ENCODE results near the gene LCN15.

LCN15 gene

DNA sequence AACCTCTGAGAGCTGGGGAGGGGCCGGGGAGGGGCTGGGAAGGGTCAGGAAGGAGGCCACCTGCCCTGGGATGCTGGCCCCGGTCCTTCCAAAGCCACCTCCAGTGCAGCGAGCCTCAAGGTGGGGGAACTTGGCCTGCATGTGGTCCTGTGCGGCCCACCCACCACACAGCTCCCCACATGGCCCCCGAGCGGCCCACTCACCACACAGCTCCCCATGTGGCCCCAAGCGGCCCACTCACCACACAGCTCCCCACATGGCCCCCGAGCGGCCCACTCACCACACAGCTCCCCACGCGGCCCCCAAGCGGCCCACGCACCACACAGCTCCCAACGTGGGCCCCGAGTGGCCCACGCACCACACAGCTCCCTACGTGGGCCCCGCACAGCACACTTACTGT is 19.5 kb downstream of the LCN15 start:
- H3K36me3 ChIP-seq (ENCODE audit: control insufficient read depth, insufficient read depth, low read length) = no peaks in the 10 kb centered on the region
- no peak overlapping the region for H3K9ac ChIP-seq (ENCODE audit: low read length)
- peaks cover 3% of the 10 kb centered on the region; the same call in 1 of the 2 replicates for H3K4me1 ChIP-seq (ENCODE audit: control insufficient read depth, insufficient read depth, low read length)
- no peak overlapping the region for H3K27ac ChIP-seq (ENCODE audit: low read depth, low read length)
- H3K27me3 ChIP-seq (ENCODE audit: control insufficient read depth, insufficient read depth, low read length) = no peaks in the 10 kb centered on the region; the same call in 1 of the 2 replicates
- H3K9me3 ChIP-seq (ENCODE audit: control insufficient read depth, insufficient read depth, low read depth, low read length) = no peaks in the 10 kb centered on the region
- H3K4me3 ChIP-seq (ENCODE audit: low read depth, low read length) = no peak overlapping the region

DNA sequence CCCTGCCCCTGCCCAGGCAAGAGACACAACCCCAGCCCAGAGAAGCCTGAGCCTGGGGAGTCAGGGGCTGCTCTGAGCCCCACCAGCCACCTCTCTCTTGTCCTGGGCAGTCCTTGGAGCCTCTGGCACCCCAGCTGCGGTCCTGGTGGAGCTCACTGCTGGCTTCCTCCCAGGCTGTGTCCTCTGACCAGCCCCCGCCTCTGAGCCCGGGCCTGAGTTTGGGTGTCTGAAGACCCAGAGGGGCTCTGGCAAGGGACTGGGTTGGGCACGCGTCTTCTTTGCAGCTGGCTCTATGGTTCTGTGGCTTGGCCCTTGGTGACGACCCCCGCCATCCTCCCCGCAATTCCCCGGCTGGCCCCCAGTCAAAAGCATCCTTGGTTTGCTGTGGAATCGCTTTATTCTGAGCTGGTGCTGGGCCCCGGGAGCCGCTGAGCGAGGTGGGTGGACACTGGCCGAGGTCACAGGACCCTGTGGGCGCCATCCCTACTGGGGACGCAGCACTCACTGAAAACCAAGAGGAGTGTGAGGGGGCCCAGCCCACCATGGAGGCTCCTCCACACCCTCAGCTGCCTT is 20.6 kb downstream of the LCN15 start:
- no peak overlapping the region for H3K9ac ChIP-seq (ENCODE audit: low read length)
- peaks cover 3% of the 10 kb centered on the region; the same call in 1 of the 2 replicates for H3K4me1 ChIP-seq (ENCODE audit: control insufficient read depth, insufficient read depth, low read length)
- no peak overlapping the region for H3K27ac ChIP-seq (ENCODE audit: low read depth, low read length)
- no peaks in the 10 kb centered on the region for H3K36me3 ChIP-seq (ENCODE audit: control insufficient read depth, insufficient read depth, low read length)
- no peaks in the 10 kb centered on the region; the same call in 1 of the 2 replicates for H3K27me3 ChIP-seq (ENCODE audit: control insufficient read depth, insufficient read depth, low read length)
- no peaks in the 10 kb centered on the region for H3K9me3 ChIP-seq (ENCODE audit: control insufficient read depth, insufficient read depth, low read depth, low read length)
- no peak overlapping the region for H3K4me3 ChIP-seq (ENCODE audit: low read depth, low read length)

DNA sequence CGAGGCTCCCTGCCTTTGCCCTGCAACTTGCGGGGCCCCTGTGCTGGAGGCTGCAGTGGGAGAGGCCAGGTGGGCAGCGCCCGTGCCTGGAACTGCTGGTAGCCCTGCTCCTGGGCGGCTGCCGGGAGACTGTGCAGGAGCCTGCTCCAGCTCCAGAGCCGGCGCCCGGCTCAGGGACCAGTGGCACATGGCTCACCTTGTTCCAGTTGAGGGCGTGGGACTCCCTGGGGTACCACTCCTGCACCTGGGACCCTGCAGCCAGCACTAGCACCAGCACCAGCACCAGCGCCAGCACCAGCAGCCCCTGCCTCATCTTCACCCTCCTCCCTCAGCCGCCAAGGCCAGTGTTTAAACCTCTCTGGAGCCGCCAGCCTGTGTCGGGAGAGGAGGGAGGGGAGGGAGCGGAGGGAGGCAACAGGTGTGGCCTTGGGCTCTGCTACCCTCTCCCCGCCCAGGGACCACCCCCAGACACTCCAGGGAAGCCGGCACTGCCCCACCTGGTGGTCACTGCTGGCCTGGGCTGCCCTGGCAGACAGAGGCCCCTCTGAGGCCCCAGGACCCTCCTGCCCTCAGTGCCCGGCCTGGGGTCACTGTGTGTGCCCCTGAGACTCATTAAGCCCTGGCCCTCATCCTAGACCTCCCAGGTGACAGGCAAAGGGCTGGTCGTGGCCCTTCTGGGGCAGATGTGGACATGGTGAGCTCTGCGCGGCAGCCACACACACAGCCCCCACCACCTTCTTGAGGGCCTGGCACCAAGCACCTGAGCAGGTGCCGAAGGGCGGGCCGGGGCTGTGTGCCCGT is 21.5 kb downstream of the LCN15 start, which contains the start of gene LCN10:
Gene LCN10, minus strand, starts transcription at position 350 of the 801 bp plus-strand sequence. Its CDS starts 37 bp downstream, at position 313.
- Histone ChIP-seq H3K9me3 (ENCODE audit: control insufficient read depth, insufficient read depth, low read depth, low read length) (peaks cover 3% of the 10 kb centered on the region; the same call in 1 of the 2 replicates), H3K27me3 (ENCODE audit: control insufficient read depth, insufficient read depth, low read length) (no peaks in the 10 kb centered on the region; the same call in 1 of the 2 replicates), H3K27ac (ENCODE audit: low read depth, low read length) (no peak within 1 kb of the TSS), H3K36me3 (ENCODE audit: control insufficient read depth, insufficient read depth, low read length) (no peaks in the 10 kb centered on the region), H3K4me1 (ENCODE audit: control insufficient read depth, insufficient read depth, low read length) (peaks cover 3% of the 10 kb centered on the region; the same call in 1 of the 2 replicates), H3K4me3 (ENCODE audit: low read depth, low read length) (no peak within 1 kb of the TSS), H3K9ac (ENCODE audit: low read length) (no peak within 1 kb of the TSS)

DNA sequence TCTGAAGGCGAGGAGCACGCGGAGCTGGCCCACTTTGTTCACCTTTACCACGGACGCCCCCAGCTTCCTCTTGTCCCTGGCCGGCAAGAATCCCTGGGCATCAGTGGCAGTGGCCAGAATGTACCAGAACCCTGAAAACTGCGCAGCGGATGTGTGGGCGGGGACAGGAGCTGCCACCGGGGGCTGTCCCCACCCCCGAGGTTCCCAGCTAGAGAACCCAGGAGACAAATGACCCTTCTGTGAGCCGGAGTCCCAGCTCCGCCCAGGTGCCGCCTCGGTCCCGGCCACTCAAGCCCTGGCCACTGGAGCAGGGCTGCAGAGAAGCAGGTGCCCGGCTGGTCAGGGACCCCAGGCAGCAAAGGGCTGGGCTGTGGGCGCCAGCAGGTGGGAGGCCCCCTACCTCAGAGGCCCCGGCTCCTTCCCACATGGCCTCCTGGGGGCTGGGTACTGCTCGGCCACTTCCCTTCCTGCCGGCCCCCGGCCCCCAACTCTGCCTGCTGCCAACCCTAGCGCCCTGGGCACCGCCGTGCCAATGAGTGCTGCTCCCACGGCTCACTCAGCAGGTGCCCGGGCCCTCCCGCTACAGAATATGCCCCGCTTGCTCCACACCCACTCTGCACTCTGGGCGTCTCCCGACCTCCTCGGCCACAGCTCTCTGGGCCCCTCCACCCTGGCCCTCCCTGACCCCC is 22.3 kb downstream of the LCN15 start:
- no peaks in the 10 kb centered on the region; the same call in 1 of the 2 replicates for H3K27me3 ChIP-seq (ENCODE audit: control insufficient read depth, insufficient read depth, low read length)
- H3K4me1 ChIP-seq (ENCODE audit: control insufficient read depth, insufficient read depth, low read length) = peaks cover 3% of the 10 kb centered on the region; the same call in 1 of the 2 replicates
- no peak overlapping the region for H3K27ac ChIP-seq (ENCODE audit: low read depth, low read length)
- no peak overlapping the region for H3K4me3 ChIP-seq (ENCODE audit: low read depth, low read length)
- no peaks in the 10 kb centered on the region for H3K36me3 ChIP-seq (ENCODE audit: control insufficient read depth, insufficient read depth, low read length)
- no peak overlapping the region for H3K9ac ChIP-seq (ENCODE audit: low read length)
- H3K9me3 ChIP-seq (ENCODE audit: control insufficient read depth, insufficient read depth, low read depth, low read length) = peaks cover 3% of the 10 kb centered on the region; the same call in 1 of the 2 replicates

DNA sequence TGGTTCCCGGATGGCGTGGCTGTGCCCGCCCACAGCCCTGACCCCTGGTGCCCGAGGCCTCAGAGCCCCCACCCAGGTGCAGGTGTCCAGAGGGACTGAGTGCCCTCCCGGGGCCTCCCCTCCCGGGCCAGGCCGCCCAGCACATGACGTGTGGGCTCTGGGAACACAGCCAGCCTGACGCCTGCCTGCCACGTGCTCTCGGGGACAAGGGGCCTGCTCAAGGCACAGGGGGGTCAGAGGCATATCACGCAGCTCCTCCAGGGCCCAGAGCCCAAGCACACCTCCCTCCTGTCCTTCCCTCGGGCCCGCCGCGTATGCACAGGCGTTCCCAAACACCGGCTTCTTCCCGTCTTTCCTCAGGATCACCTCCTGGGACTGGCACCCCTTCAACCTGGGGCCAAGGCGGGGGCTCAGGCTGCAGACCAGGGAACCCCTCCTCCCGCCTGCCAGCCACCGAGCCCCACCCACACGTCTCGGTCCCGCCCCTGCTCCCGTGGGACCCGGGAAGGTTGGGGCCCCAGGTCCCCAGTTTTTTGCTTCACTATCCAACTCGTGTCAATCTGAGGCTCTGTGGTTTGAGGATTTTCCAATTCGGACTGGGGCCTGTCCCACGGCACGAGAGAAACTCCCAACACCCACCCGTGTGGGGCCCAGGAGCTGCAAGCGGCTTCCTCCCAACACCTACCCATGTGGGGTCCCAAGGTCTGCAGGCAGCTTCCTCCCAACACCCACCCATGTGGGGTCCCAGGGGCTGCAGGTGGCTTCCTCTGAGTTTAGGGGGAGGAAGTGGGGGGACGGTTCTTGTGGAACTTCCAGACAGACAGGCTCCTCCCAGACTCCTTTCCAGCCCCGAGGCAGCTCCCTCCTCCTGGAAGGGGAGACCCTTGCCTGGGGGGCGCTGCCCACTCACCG is 23.1 kb downstream of the LCN15 start:
- Histone ChIP-seq H3K27me3 (ENCODE audit: control insufficient read depth, insufficient read depth, low read length) (no peaks in the 10 kb centered on the region; the same call in 1 of the 2 replicates), H3K9me3 (ENCODE audit: control insufficient read depth, insufficient read depth, low read depth, low read length) (peaks cover 3% of the 10 kb centered on the region; the same call in 1 of the 2 replicates), H3K9ac (ENCODE audit: low read length) (no peak overlapping the region), H3K36me3 (ENCODE audit: control insufficient read depth, insufficient read depth, low read length) (no peaks in the 10 kb centered on the region), H3K4me3 (ENCODE audit: low read depth, low read length) (no peak overlapping the region), H3K27ac (ENCODE audit: low read depth, low read length) (no peak overlapping the region), H3K4me1 (ENCODE audit: control insufficient read depth, insufficient read depth, low read length) (peaks cover 3% of the 10 kb centered on the region; the same call in 1 of the 2 replicates)

DNA sequence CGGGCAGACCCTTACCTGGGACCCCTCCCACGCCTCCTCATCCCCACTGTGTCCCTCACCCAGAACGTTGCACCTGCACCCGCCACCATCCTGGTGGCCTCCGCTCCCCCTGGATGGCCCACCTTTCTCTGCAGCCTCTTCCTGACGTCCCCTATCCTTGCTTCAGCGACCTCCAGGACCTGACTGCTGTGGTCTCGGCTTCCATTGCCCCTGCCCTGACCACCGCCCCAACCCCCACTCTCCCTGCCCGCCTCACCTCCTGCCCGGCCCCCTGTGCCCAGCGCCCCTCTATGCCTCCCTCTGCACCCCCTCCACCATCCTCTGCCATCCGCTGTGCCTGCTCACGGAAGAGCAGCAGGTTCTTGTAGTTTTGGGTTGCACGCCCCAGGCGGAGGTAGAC is 23.8 kb downstream of the LCN15 start:
- no peak overlapping the region for H3K4me3 ChIP-seq (ENCODE audit: low read depth, low read length)
- H3K36me3 ChIP-seq (ENCODE audit: control insufficient read depth, insufficient read depth, low read length) = no peaks in the 10 kb centered on the region
- peaks cover 3% of the 10 kb centered on the region; the same call in 1 of the 2 replicates for H3K4me1 ChIP-seq (ENCODE audit: control insufficient read depth, insufficient read depth, low read length)
- H3K9me3 ChIP-seq (ENCODE audit: control insufficient read depth, insufficient read depth, low read depth, low read length) = peaks cover 3% of the 10 kb centered on the region; the same call in 1 of the 2 replicates
- H3K27ac ChIP-seq (ENCODE audit: low read depth, low read length) = no peak overlapping the region
- no peaks in the 10 kb centered on the region; the same call in 1 of the 2 replicates for H3K27me3 ChIP-seq (ENCODE audit: control insufficient read depth, insufficient read depth, low read length)
- H3K9ac ChIP-seq (ENCODE audit: low read length) = no peak overlapping the region

DNA sequence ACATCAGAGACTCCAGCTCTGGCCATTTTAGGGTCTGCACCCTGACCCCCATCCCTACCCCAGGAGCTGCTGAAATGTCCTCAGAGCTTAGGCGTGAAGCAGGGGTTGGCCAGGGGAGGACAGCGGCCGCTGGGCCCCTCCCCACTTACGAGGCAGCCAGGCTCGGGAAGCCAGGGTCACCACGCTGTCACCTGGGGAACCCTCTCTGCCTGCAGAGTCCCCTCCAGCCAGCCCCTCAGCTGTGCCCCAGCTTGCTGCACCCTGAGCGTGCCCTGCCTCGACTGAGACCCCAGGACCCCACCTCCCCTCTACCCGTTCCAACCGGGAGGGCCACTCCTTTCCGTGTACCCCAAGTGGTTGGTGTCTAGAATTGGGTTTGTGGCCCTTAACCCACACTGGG is 24.2 kb downstream of the LCN15 start:
- no peak overlapping the region for H3K9ac ChIP-seq (ENCODE audit: low read length)
- no peak overlapping the region for H3K27ac ChIP-seq (ENCODE audit: low read depth, low read length)
- H3K9me3 ChIP-seq (ENCODE audit: control insufficient read depth, insufficient read depth, low read depth, low read length) = peaks cover 3% of the 10 kb centered on the region; the same call in 1 of the 2 replicates
- no peaks in the 10 kb centered on the region for H3K36me3 ChIP-seq (ENCODE audit: control insufficient read depth, insufficient read depth, low read length)
- peaks cover 3% of the 10 kb centered on the region; the same call in 1 of the 2 replicates for H3K4me1 ChIP-seq (ENCODE audit: control insufficient read depth, insufficient read depth, low read length)
- H3K4me3 ChIP-seq (ENCODE audit: low read depth, low read length) = no peak overlapping the region
- H3K27me3 ChIP-seq (ENCODE audit: control insufficient read depth, insufficient read depth, low read length) = no peaks in the 10 kb centered on the region; the same call in 1 of the 2 replicates

DNA sequence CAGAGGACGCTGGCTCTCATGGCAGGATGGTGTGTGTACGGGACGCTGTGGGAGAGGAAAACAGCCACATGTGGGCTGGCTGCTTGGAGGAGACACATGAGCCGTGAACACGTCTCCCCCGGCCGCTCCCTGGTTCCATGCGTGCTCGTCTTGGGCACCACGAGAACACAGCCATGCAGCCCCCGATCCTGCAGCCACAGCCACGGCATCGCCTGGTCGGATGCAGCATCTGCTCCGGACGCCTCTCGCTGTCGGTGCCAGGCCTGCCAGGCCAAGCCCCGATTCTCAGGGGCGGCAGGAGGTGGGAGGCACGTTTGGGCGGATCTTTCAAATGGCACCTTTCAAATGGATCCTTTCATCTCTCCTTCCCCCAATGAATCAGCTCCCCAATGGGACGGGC is 24.8 kb downstream of the LCN15 start:
- Histone ChIP-seq H3K9me3 (ENCODE audit: control insufficient read depth, insufficient read depth, low read depth, low read length) (peaks cover 3% of the 10 kb centered on the region; the same call in 1 of the 2 replicates), H3K9ac (ENCODE audit: low read length) (no peak overlapping the region), H3K36me3 (ENCODE audit: control insufficient read depth, insufficient read depth, low read length) (no peaks in the 10 kb centered on the region), H3K4me3 (ENCODE audit: low read depth, low read length) (no peak overlapping the region), H3K4me1 (ENCODE audit: control insufficient read depth, insufficient read depth, low read length) (peaks cover 3% of the 10 kb centered on the region; the same call in 1 of the 2 replicates), H3K27me3 (ENCODE audit: control insufficient read depth, insufficient read depth, low read length) (no peaks in the 10 kb centered on the region; the same call in 1 of the 2 replicates), H3K27ac (ENCODE audit: low read depth, low read length) (no peak overlapping the region)

DNA sequence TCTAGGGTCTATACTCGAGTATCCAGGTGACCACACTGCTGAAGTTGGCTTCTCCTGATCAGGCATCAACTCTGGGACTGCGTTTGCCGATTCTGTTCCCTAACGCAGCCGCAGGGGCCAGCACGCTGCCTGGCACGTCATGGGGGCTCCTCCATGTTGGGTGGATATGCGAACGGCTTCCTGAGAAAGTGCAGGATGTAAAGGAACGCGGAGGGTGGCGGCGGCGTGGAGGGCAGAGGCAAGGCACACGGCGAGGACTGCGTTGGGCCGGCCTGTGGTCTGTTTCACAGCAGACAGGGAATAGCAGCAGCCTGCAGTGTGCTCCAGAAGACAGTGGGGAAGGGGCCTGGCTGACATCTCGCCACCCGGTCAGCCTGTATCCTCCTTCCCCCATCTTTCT is 25.4 kb downstream of the LCN15 start:
- H3K36me3 ChIP-seq (ENCODE audit: control insufficient read depth, insufficient read depth, low read length) = no peaks in the 10 kb centered on the region
- no peaks in the 10 kb centered on the region; the same call in 1 of the 2 replicates for H3K27me3 ChIP-seq (ENCODE audit: control insufficient read depth, insufficient read depth, low read length)
- no peak overlapping the region for H3K27ac ChIP-seq (ENCODE audit: low read depth, low read length)
- no peak overlapping the region for H3K4me3 ChIP-seq (ENCODE audit: low read depth, low read length)
- peaks cover 3% of the 10 kb centered on the region; the same call in 1 of the 2 replicates for H3K4me1 ChIP-seq (ENCODE audit: control insufficient read depth, insufficient read depth, low read length)
- no peak overlapping the region for H3K9ac ChIP-seq (ENCODE audit: low read length)
- peaks cover 3% of the 10 kb centered on the region; the same call in 1 of the 2 replicates for H3K9me3 ChIP-seq (ENCODE audit: control insufficient read depth, insufficient read depth, low read depth, low read length)
